ENCODE data around the gene KRTCAP2. TPM values are rescaled to one million over a fixed set of nuclear protein-coding genes. Genes with fewer than 3 reads are reported as not detected.
"Not testable (repeated sequence)": the region's sequence is repeated elsewhere in the genome, so short reads cannot be mapped to it uniquely, and the experiment has no call there.

KRTCAP2 gene
- total RNA-seq = 100 to 1,000 TPM; 111 to 236 TPM

- H3K27ac ChIP-seq = peak within 1 kb of the TSS; percentile 86 to 89
- WGBS = 1% methylated on average over 57 of the region's 57 CpGs
- peak; percentile 91 for DNase-seq (ENCODE audit: low spot score)
- peaks cover 0 to 11% of the 10 kb centered on the region in 2 donors for H3K36me3 ChIP-seq
- H3K4me3 ChIP-seq = peak within 1 kb of the TSS; percentile 61 to 78
- peaks cover 2% of the 10 kb centered on the region for H3K27me3 ChIP-seq (replicated peaks; ENCODE audit: insufficient read depth)
- peak; percentile 89 to 99 (median 97) for TF ChIP-seq CTCF (IDR thresholded peaks at IDR 0.05)
- peak; percentile 67 for TF ChIP-seq POLR2A (IDR thresholded peaks at IDR 0.05)
- TF ChIP-seq POLR2AphosphoS5 (IDR thresholded peaks at IDR 0.05) = peak; percentile 99
- H3K4me1 ChIP-seq (replicated peaks) = no peaks in the 10 kb centered on the region
- intact Hi-C loops (cut with DNase I) = no loop called here
- H3K9me3 ChIP-seq = no peaks in the 10 kb centered on the region
These were observed at the start of gene KRTCAP2 for GRCh38 chr1:155172732-155173477. TSS of gene KRTCAP2 (minus strand) at chr1:155173304. CDS start at chr1:155173224, 80 bp downstream.

- 91% methylated on average over 10 of the region's 10 CpGs for WGBS
- intact Hi-C loops (cut with DNase I) = not testable (repeated sequence)
These were observed 47.3 kb upstream of the KRTCAP2 start for GRCh38 chr1:155220211-155220965.

GRCh38 chr1:155219592-155220031, 46.5 kb upstream of the KRTCAP2 start:
- intact Hi-C loops (cut with DNase I) = no loop called here
- Histone ChIP-seq H3K4me1 (replicated peaks) (no peaks in the 10 kb centered on the region), H3K27me3 (replicated peaks; ENCODE audit: insufficient read depth) (no peaks in the 10 kb centered on the region), H3K27ac (no peak overlapping the region), H3K36me3 (no peaks in the 10 kb centered on the region), H3K9me3 (no peaks in the 10 kb centered on the region), H3K4me3 (no peak overlapping the region)
- no peak for DNase-seq (ENCODE audit: low spot score)
- no peak for TF ChIP-seq POLR2AphosphoS5 (IDR thresholded peaks at IDR 0.05)
- no peak for TF ChIP-seq CTCF (IDR thresholded peaks at IDR 0.05)
- no peak for TF ChIP-seq POLR2A (IDR thresholded peaks at IDR 0.05)
- WGBS = 0% methylated on average over 1 of the region's 1 CpG

More at GRCh38 chr1:155220211-155220965, 47.3 kb upstream of the KRTCAP2 start:
- H3K9me3 ChIP-seq; H3K27ac ChIP-seq; H3K4me1 ChIP-seq (replicated peaks); H3K27me3 ChIP-seq (replicated peaks; ENCODE audit: insufficient read depth); H3K4me3 ChIP-seq; H3K36me3 ChIP-seq; DNase-seq (ENCODE audit: low spot score): not testable (repeated sequence)

- DNase-seq (ENCODE audit: low spot score) = peak; percentile 51
These were observed 45.9 kb upstream of the KRTCAP2 start for GRCh38 chr1:155218854-155219591.

GRCh38 chr1:155214702-155215101, 41.6 kb upstream of the KRTCAP2 start:
- H3K9me3 ChIP-seq; H3K36me3 ChIP-seq; H3K27me3 ChIP-seq (replicated peaks; ENCODE audit: insufficient read depth); DNase-seq (ENCODE audit: low spot score); H3K4me1 ChIP-seq (replicated peaks); H3K4me3 ChIP-seq; intact Hi-C loops (cut with DNase I); H3K27ac ChIP-seq: not testable (repeated sequence)
- 79% methylated on average over 6 of the region's 10 CpGs for WGBS

More at GRCh38 chr1:155218854-155219591, 45.9 kb upstream of the KRTCAP2 start:
- WGBS = 29% methylated on average over 7 of the region's 7 CpGs
- H3K27ac ChIP-seq = no peak overlapping the region
- H3K27me3 ChIP-seq (replicated peaks; ENCODE audit: insufficient read depth) = no peaks in the 10 kb centered on the region
- H3K4me3 ChIP-seq = no peak overlapping the region
- no peak for TF ChIP-seq CTCF (IDR thresholded peaks at IDR 0.05)
- peak; percentile 62 for TF ChIP-seq POLR2AphosphoS5 (IDR thresholded peaks at IDR 0.05)
- H3K36me3 ChIP-seq = no peaks in the 10 kb centered on the region
- no peaks in the 10 kb centered on the region for H3K4me1 ChIP-seq (replicated peaks)
- intact Hi-C loops (cut with DNase I) = no loop called here
- H3K9me3 ChIP-seq = no peaks in the 10 kb centered on the region

GRCh38 chr1:155212051-155212440, 38.9 kb upstream of the KRTCAP2 start:
- H3K27me3 ChIP-seq (replicated peaks; ENCODE audit: insufficient read depth); H3K27ac ChIP-seq; H3K36me3 ChIP-seq; intact Hi-C loops (cut with DNase I); H3K4me3 ChIP-seq; H3K4me1 ChIP-seq (replicated peaks); DNase-seq (ENCODE audit: low spot score); H3K9me3 ChIP-seq: not testable (repeated sequence)
- WGBS = 84% methylated on average over 5 of the region's 7 CpGs

GRCh38 chr1:155211381-155212050, 38.4 kb upstream of the KRTCAP2 start:
- H3K27ac ChIP-seq; H3K4me1 ChIP-seq (replicated peaks); H3K27me3 ChIP-seq (replicated peaks; ENCODE audit: insufficient read depth); intact Hi-C loops (cut with DNase I); DNase-seq (ENCODE audit: low spot score); H3K9me3 ChIP-seq; H3K4me3 ChIP-seq; H3K36me3 ChIP-seq: not testable (repeated sequence)
- 77% methylated on average over 13 of the region's 13 CpGs for WGBS

Data from prostate gland (tissue), 2 donors.